Vagina (tissue), 2 donors: ENCODE data around the gene ZNF436. TPM values are rescaled to one million over a fixed set of nuclear protein-coding genes. Genes with fewer than 3 reads are reported as not detected.
"Not testable (repeated sequence)": the region's sequence is repeated elsewhere in the genome, so short reads cannot be mapped to it uniquely, and the experiment has no call there.

Experiments
- DNase-seq, 2 donors: peaks; one replicate each; pipeline ENCODE4 v3.0.0-alpha.2; 2017; ENCODE audit errors: extremely low spot score in 2 of 2
- H3K27ac ChIP-seq: fragments of 200-600 bp; sonication (generic); one replicate; pipeline ENCODE4 v1.5.1; 2019
- H3K27me3 ChIP-seq: fragments of 200-600 bp; sonication (generic); one replicate; pipeline ENCODE4 v1.5.1; 2019
- H3K36me3 ChIP-seq, 2 donors: fragments of 200-600 bp; sonication (generic); one replicate each; pipeline ENCODE4 v1.5.1; 2017 to 2019
- H3K4me1 ChIP-seq: fragments of 200-600 bp; sonication (generic); one replicate; pipeline ENCODE4 v1.5.1; 2019
- H3K4me3 ChIP-seq, 2 donors: fragments of 200-600 bp; sonication (generic); 1 replicate in 1 of 2; 2 replicates in 1 of 2; pipeline ENCODE4 v1.5.1; 2016 to 2019
- H3K9me3 ChIP-seq: fragments of 200-600 bp; sonication (generic); one replicate; pipeline ENCODE4 v1.5.1; 2019
- CTCF ChIP-seq, 3 experiments: fragments of 450-650 bp in 2 of 3; fragments of 200-600 bp in 1 of 3; sonication (generic) in 1 of 3; IDR thresholded peaks; one replicate each; pipeline ENCODE4 v1.5.1; 2017 to 2019; ENCODE audit warnings: antibody characterized with exemption in 3 of 3, mild to moderate bottlenecking in 2 of 3, moderate library complexity in 2 of 3
- POLR2A ChIP-seq, 2 donors: fragments of 450-650 bp; IDR thresholded peaks; one replicate each; pipeline ENCODE4 v1.6.1; 2017; ENCODE audit warnings: antibody characterized with exemption in 2 of 2, mild to moderate bottlenecking in 2 of 2, moderate library complexity in 2 of 2
- POLR2AphosphoS5 ChIP-seq, 2 donors: sonication (generic); formaldehyde crosslinking; IDR thresholded peaks; one replicate each; pipeline ENCODE4 v1.9.0; 2017; ENCODE audit warnings: antibody characterized with exemption in 2 of 2, mild to moderate bottlenecking in 2 of 2, low read depth in 1 of 2; ENCODE audit not compliant: insufficient read depth in 1 of 2
- intact Hi-C: fragments of 100-400 bp; cut with DNase I; formaldehyde crosslinking; loops from one replicate; pipeline ENCODE4 v1.15.1; 2023
- total RNA-seq: library from RNA; depleted of rRNA; stranded (reverse); fragments of >200 nt; gene quantifications from one replicate; pipeline ENCODE4 v1.2.3, GENCODE V29; 2016

Gene ZNF436
- total RNA-seq, 1 donor from 2014 or later = 20.9 TPM

DNA sequence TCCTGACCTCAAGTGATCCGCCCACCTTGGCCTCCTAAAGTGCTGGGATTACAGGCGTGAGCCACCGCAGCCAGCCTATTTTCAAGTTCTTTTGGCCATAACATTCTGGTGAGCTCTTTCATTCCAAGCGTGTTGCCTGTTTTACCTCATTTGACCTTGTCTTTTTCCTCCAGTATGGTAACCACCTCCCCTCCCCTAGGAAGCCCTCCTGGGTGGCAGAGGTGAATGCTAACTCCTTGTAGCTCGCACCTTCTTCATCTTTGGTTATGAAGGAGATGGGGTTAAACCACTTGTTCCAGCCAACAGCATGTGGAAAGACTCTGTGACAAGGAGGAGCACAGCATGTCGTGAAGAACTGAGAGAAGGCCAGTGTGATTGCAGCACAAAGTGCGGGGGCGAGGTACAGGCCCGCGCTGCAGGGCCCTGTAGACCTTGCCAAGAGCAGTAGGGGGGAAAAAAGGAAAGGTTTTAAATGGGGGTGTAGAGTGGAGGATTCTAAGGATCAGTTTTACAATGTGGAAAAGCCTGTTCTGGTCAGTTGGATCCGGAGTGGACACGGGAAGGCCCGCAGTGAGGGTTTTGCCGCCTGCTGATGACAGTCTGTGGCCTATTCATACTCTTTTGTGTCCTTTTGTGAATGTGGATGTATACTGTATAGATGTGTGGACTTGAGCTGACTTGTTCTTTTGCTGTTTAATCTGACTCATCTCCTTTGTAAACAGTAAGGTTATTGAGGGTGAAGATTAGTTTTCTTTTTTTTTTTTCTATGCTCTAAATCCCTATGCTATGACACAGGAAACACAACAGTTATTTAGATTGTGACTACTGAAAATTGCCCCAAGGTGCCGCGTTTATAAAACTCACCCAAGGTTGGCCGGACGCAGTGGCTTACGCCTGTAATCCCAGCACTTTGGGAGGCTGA, 7.5 kb upstream of the ZNF436 start:
- Histone ChIP-seq H3K9me3 (no peaks in the 10 kb centered on the region), H3K36me3 (no peaks in the 10 kb centered on the region), H3K4me1 (peaks cover 36% of the 10 kb centered on the region), H3K4me3 (no peak overlapping the region), H3K27me3 (no peaks in the 10 kb centered on the region), H3K27ac (peak overlapping the region; percentile 79)
- intact Hi-C loops = no loop called here
- peak in 1 of 2 donors; percentile 96 for DNase-seq
- TF ChIP-seq POLR2AphosphoS5 (IDR thresholded peaks at IDR 0.05; ENCODE audit: insufficient read depth in 1 of 2, low read depth in 1 of 2) (peak; percentile 66 to 81), POLR2A (IDR thresholded peaks at IDR 0.05) (no peak)

DNA sequence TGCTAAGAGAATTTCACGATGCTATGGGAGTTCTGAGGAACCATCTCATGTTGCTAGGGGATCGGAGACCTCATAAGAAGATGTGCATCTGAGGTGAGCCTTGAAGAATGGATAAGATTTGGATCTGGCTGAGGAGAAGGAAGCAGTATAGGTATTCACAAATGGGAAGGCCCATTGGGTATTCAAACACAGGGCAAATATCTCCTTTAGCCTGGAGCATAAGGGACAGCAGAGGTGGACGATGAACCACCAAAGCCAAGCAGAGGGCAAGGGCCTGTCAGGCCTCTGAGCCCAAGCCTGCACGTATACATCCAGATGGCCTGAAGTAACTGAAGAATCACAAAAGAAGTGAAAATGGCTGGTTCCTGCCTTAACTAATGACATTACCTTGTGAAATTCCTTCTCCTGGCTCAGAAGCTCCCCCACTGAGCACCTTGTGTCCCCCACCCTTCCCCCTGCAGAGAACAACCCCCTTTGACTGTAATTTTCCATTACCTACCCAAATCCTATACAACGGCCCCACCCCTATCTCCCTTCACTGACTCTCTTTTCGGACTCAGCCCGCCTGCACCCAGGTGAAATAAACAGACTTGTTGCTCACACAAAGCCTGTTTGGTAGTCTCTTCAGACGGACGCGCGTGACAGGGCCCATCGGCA, 4.6 kb upstream of the ZNF436 start:
- H3K36me3 ChIP-seq, H3K27ac ChIP-seq, H3K27me3 ChIP-seq, DNase-seq, H3K4me3 ChIP-seq, intact Hi-C loops, H3K9me3 ChIP-seq: not testable (repeated sequence)
- peaks cover 65% of the 10 kb centered on the region for H3K4me1 ChIP-seq

DNA sequence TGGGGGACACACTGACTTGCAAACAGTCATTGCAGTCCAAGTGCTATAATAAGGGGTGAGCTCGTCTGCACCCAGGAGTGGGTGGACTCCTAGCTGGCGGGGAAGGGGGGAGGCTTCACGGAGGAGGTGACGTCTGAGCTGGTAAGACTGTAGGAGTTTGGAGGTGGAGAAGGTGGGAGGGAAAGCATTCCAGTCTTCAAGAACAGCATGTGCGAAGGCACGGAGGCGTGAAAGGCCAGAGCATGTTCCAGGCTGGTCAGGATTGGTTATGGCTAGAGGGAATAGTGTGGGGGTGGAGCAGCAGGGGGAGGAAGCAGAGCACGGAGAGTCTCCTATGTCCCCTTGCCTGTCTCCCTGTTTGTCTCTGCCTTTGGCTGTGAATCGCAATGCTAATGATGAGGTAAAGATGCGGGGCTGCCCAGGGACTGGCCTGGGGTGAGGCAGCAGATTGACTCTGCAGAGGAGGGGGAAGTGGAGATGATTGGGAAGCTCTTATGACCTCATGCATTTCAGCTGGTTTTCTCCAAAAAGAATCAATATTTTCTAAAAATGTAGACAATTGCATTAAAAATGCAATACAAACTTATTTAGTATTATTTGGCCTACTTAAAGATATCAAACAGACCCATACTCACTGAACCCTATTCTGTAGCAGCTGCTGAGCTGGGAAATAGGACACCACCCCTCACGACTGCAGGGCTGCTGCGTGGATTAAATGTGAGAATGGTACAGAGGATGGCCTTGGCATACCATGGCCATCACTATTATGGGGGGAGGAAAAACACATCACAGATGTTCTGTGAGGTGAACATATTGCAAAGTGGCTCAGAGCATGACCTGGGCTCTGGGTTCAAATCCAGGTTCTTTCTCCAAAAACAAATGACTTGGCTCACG, 2.6 kb upstream of the ZNF436 start:
- no peaks in the 10 kb centered on the region for H3K36me3 ChIP-seq
- H3K27ac ChIP-seq = no peak overlapping the region
- intact Hi-C loops = no loop called here
- no peaks in the 10 kb centered on the region for H3K9me3 ChIP-seq
- H3K27me3 ChIP-seq = no peaks in the 10 kb centered on the region
- peaks cover 52% of the 10 kb centered on the region for H3K4me1 ChIP-seq
- no peak for DNase-seq
- no peak overlapping the region for H3K4me3 ChIP-seq
- TF ChIP-seq POLR2AphosphoS5 (IDR thresholded peaks at IDR 0.05; ENCODE audit: insufficient read depth in 1 of 2, low read depth in 1 of 2) = no peak
- TF ChIP-seq CTCF (IDR thresholded peaks at IDR 0.05) = no peak
- TF ChIP-seq POLR2A (IDR thresholded peaks at IDR 0.05) = no peak

DNA sequence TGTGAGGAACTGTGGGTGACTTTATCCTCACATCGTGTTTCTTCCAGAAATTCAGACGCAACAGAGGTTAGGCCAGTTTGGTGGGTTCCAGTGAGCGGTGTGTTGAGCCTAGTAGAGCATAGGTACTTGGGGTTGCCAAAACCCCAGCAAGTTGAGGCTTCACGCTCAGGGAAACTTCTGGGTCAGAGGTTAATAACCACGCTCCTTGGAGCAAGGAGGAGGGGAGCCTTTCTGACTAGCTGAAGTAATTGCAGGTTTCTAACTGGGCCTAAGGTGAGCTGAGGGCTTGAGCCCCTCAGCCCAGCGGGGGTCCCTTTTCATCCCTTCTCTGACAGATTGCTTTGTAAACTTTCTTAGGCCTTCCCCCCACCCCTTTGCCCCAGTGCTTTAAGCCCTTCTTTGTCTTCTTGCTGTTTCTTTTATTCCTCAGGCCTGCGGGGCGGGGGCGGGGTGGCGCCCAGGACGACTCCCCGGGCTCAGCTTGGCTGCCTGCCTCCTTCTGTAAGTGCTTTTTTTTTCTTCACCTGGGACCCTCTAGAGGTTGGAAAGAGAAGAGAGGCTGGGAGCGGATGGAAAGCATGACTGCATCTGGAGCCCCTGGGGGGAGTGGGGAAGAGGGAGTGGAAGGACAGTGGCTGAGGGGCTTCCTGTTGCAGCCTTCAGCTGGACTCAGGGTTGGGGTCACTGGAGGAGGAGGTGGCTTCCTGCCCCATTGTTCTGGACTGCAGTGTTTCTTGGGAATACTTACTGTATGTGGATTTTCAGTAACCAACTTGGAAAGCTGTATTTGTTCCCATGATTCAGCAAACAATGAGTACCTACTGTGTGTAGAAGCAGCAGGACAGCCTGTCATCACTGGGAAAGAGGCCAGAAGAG, 1.3 kb upstream of the ZNF436 start:
- no peak for DNase-seq
- no peak for TF ChIP-seq POLR2AphosphoS5 (IDR thresholded peaks at IDR 0.05; ENCODE audit: insufficient read depth in 1 of 2, low read depth in 1 of 2)
- TF ChIP-seq CTCF (IDR thresholded peaks at IDR 0.05) = no peak
- no peak for TF ChIP-seq POLR2A (IDR thresholded peaks at IDR 0.05)
- intact Hi-C loops = no loop called here
- H3K9me3 ChIP-seq = no peaks in the 10 kb centered on the region
- H3K4me3 ChIP-seq = peak overlapping the region in 1 of 2 donors; percentile 78
- no peaks in the 10 kb centered on the region for H3K27me3 ChIP-seq
- peaks cover 51% of the 10 kb centered on the region for H3K4me1 ChIP-seq
- peak overlapping the region; percentile 98 for H3K27ac ChIP-seq
- H3K36me3 ChIP-seq = peaks cover 0 to 6% of the 10 kb centered on the region in 2 donors

DNA sequence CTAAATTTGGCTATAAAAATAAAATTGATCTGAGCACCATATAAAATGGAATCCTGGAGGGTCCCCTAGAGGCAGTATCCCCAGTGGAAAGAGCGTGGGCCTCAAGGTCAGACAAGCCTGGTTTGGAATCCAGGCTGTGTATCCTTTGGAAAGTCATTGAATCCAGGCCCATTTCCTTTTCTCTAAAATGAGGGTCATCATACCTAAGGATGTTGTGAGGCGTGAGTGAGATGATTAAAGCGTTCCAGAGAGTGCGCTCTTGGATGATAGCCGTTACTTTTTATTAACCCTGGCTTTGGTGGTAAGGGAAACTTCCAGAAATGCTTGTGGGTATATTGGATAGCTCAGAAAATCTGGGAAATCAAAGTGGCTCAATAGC, 683 bp upstream of the ZNF436 start:
- no peaks in the 10 kb centered on the region for H3K27me3 ChIP-seq
- no peak for DNase-seq
- intact Hi-C loops = no loop called here
- TF ChIP-seq POLR2AphosphoS5 (IDR thresholded peaks at IDR 0.05; ENCODE audit: insufficient read depth in 1 of 2, low read depth in 1 of 2) (no peak), CTCF (IDR thresholded peaks at IDR 0.05) (no peak), POLR2A (IDR thresholded peaks at IDR 0.05) (no peak)
- peaks cover 57% of the 10 kb centered on the region for H3K4me1 ChIP-seq
- H3K4me3 ChIP-seq = peak overlapping the region; percentile 74 to 78
- H3K36me3 ChIP-seq = peaks cover 0 to 12% of the 10 kb centered on the region in 2 donors
- peak overlapping the region; percentile 98 for H3K27ac ChIP-seq
- H3K9me3 ChIP-seq = no peaks in the 10 kb centered on the region
